Hepatocyte (in vitro differentiated cells): ENCODE measurements around the gene GKN2.

ENCODE experiments used
- EZH2 ChIP-seq: fragments of 200-600 bp; sonication (generic); IDR thresholded peaks from 2 replicates; pipeline ENCODE4 v1.6.1; 2016; ENCODE audit warnings: antibody characterized with exemption, mild to moderate bottlenecking, borderline replicate concordance
- EZH2phosphoT487 ChIP-seq: fragments of 200-600 bp; sonication (generic); IDR thresholded peaks from one replicate; pipeline ENCODE4 v1.6.1; 2018; ENCODE audit warnings: antibody characterized with exemption, mild to moderate bottlenecking, low read depth, moderate library complexity; ENCODE audit not compliant: unreplicated experiment, severe bottlenecking
- TF ChIP-seq, protein P1 (sequence below): fragments of 200-600 bp; sonication (generic); IDR thresholded peaks from 2 replicates; pipeline ENCODE4 v1.5.1; 2016; ENCODE audit warnings: antibody characterized with exemption, mild to moderate bottlenecking; ENCODE audit not compliant: poor library complexity

DNA sequence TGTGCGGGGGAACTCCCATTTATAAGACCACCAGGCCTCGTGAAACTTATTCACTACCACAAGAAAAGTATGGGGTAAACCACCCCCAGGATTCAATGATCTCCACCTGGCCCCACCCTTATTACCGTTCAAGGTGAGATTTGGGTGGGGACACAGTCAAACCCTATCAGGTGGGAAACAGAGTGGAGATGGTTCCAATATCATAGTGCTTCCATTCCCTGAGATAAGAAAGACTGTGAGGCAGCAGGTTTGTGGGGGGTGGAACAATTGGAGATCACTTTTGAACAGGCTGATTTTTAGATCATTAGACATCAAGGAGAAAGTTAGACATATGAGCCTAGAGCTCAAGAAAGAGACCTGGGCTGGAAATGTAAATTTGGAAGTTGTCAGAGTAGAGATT is 39.3 kb downstream of the GKN2 start:
- TF ChIP-seq, protein P1, sequence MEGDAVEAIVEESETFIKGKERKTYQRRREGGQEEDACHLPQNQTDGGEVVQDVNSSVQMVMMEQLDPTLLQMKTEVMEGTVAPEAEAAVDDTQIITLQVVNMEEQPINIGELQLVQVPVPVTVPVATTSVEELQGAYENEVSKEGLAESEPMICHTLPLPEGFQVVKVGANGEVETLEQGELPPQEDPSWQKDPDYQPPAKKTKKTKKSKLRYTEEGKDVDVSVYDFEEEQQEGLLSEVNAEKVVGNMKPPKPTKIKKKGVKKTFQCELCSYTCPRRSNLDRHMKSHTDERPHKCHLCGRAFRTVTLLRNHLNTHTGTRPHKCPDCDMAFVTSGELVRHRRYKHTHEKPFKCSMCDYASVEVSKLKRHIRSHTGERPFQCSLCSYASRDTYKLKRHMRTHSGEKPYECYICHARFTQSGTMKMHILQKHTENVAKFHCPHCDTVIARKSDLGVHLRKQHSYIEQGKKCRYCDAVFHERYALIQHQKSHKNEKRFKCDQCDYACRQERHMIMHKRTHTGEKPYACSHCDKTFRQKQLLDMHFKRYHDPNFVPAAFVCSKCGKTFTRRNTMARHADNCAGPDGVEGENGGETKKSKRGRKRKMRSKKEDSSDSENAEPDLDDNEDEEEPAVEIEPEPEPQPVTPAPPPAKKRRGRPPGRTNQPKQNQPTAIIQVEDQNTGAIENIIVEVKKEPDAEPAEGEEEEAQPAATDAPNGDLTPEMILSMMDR = no peak
- no peak for TF ChIP-seq EZH2
- no peak for TF ChIP-seq EZH2phosphoT487
